ENCODE measurements around the gene C17orf50.

- TF ChIP-seq, protein P1, sequence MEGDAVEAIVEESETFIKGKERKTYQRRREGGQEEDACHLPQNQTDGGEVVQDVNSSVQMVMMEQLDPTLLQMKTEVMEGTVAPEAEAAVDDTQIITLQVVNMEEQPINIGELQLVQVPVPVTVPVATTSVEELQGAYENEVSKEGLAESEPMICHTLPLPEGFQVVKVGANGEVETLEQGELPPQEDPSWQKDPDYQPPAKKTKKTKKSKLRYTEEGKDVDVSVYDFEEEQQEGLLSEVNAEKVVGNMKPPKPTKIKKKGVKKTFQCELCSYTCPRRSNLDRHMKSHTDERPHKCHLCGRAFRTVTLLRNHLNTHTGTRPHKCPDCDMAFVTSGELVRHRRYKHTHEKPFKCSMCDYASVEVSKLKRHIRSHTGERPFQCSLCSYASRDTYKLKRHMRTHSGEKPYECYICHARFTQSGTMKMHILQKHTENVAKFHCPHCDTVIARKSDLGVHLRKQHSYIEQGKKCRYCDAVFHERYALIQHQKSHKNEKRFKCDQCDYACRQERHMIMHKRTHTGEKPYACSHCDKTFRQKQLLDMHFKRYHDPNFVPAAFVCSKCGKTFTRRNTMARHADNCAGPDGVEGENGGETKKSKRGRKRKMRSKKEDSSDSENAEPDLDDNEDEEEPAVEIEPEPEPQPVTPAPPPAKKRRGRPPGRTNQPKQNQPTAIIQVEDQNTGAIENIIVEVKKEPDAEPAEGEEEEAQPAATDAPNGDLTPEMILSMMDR (IDR thresholded peaks at IDR 0.05), result peak; percentile 100
- TF ChIP-seq E2F6 (IDR thresholded peaks at IDR 0.05; ENCODE audit: borderline replicate concordance, low read depth), result no peak
- no peak for TF ChIP-seq CHD2 (IDR thresholded peaks at IDR 0.05; ENCODE audit: low read length, partially characterized antibody)
- TF ChIP-seq HDAC2 (IDR thresholded peaks at IDR 0.05), result no peak
Observed at GRCh38 chr17:35804658-35805192, 44.0 kb downstream of the C17orf50 start.

All from A549 (cell line).